Measurements from ENCODE around the gene GALNTL6.

The GALNTL6 gene

DNA sequence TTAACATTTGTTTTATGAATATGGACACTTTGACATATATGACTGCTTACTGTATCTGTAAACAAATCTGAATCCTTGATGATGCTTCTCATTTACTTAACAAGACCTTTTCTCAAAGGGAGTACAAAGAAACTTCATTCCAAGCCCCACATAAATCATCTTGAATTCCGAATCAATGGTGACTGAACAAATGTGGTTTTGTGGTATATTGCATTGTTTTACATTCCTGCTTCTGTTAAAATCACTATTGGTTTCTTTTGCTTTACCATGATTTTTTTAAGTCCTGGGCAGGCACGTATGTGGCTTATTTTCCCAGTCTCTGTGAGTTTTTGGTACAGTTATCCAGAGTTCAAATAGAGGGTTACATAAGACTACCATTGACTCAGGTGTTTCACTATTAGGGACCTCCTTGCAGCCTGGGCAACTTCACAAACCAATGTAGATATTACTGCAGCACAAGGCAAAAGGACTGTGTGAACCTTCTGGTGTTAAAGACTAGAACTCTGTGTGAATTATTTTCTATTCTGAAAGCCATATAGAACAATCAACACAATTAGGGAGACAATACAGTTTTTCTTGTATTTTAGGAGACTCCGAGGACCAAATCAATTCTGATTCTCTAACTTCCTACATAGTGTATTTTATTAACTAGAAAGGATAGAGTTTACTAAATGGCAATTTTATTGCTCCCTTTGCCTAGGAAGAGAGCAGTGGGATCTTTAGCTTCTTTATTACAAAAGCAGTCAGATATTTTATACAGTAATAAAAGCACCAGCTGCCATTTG lies 196.4 kb downstream of the GALNTL6 start:
- no peak for DNase-seq

DNA sequence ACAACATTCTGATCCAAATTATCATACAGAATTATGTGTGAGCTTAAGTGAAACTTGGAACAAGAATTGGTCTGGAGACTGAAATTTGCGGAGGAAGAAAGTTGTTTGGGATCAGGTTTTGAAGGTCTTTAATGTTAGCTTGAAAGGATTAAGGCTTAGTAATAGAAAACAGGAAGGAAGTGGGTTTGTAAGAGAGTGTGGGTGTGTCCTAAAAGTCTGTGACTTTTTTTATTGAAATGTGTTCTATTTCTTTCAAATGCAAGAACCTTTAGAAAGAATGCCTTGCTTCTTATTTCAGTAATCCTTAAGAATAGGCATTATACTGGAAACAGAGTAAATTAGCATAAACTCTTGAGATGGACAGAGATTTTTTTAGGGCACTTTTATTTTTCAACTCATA lies 198.0 kb downstream of the GALNTL6 start:
- DNase-seq: no peak

DNA sequence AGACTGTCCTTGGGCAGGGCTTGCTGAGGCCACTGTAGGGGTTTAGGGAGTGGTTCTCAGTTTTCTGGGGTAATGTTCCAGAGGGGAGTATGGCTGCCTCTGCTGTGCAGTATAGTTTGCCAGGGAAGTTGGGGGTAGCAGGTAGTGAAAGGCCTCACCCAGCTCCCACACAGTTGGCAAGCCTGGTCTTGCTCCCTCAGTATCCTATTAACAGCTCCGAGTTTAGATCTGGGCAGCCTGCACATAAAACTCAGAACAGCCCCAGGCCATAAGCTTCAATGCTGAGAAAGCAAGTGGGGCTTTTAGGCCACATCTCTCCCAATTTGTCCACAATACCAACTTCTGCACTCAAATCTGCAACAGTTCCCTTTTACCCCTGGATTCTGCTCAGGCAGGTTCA lies 205.2 kb downstream of the GALNTL6 start:
- no peak for DNase-seq

DNA sequence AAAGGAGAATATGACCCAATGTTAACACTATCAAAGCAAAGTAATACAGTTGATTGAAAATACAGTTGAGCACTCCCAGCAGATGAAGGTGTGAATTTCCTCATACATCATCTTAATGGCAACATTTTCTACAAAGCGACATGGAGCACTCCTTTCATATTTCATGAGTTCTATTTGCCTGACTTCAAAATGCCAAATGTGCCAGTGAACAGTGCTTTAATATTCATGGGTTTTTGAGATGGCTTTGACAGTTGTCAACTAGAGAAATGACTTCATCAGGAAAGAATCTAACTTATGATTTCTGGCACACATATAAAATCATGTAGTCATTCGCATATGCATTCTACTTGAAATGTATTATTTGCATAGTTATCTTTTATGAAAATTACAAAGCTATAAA lies 222.4 kb downstream of the GALNTL6 start:
- DNase-seq: no peak

DNA sequence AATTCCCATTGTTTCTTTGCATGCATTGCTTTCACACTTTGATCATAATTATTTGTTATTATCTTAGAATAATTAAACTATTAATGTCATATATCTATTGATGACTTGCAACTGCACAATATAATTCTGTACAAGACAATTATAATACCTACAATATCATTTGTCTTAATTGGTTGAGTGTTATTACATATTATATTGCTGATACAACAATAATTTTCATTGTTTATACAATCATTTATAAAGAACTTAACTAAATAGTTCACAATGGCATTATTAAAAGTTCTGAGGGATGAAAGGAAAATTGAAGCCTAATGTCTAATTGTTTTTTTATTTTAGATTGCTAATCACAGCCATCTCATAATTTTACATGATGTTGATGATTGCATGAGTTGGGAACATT lies 227.6 kb downstream of the GALNTL6 start:
- no peak for DNase-seq

DNA sequence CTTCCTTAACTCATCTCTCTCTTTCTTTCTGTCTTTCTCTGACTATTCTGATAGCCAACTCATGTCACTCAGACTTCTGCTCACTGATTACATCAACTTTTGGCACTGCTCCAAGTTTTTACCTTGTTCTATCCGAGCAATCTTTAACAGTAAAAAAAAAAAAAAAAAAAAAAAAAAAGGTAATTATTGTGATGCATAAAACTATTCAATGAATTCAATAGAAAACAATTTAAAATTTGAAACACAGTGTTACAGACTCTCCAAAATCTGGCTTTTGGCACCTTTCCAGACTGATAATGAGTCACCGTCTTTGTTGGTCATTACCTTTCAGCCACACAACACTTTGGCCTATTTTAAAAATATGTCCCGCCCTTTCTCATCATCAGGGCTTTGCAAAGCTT lies 229.5 kb downstream of the GALNTL6 start:
- DNase-seq: no peak

DNA sequence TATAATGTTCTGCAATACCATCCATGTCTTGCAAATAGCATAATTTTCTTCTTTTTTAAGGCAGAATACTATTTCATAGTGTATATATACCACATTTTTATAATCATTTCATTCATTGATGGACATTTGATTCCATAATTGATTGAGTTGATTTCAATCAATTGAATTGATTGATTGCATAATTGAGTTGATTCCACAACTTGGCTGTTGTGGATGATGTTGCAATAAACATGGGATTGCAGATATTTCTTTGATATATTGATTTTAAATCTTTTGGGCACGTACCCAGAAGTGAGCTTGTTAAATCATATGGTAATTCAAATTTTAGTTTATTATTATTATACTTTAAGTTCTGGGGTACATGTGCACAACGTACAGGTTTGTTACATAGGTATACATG lies 232.8 kb downstream of the GALNTL6 start:
- DNase-seq: no peak

DNA sequence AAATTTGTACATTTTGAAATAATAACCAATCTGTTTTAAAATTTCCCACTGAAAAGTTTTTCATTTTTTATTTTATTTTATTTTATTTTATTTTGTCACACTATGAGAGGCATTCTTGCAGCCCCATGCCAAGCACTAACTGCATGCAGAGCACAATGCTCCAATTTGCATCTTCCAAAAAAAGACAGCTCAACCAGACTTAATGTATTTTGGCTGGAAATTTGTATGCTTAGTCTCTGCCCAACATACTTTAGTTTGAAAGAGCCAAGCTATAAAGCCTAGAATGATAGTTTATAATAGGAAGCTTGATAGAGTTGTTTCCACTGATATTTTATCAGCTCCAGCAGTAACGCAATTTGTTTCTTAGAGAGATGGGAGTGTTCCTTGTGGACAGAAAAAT lies 235.5 kb downstream of the GALNTL6 start:
- DNase-seq: no peak

DNA sequence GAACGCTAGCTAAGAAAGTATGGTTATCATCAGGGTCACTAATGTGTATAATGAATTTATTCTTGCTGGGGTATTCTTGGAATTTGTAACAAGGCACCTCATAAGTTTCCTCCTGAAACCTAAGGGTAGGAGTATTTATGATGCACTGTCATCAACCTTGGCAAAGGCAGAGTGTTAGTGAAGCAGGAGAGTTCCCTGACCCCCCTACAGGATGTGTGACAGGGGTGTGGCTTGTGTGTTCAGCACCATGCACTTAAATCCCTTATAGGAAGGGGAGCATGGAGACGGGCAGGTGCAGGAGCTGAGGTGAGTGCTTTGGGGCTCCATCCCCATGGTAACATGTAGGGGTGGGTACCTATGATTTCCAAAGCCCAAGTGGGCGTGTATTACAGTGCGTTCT lies 237.7 kb downstream of the GALNTL6 start:
- DNase-seq: no peak

DNA sequence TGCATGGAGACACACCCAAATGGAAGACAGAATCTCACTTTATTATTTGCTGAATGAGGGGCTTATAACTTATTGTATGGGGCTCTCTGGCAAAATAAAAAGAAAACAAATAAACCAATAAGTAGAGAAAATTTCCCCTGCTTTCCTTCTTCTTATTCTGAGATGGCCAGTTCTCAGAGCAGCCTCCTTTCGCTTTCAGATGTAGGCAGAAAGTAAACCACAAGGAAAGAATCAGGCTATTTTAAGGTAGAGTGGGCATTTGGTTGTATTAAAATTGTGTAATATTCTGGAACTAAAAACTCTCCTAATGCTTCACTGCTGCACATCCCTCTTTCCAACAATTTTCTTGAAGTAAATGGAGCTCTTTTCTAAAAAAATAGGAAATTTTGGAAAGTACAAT lies 241.8 kb downstream of the GALNTL6 start:
- DNase-seq: no peak

DNA sequence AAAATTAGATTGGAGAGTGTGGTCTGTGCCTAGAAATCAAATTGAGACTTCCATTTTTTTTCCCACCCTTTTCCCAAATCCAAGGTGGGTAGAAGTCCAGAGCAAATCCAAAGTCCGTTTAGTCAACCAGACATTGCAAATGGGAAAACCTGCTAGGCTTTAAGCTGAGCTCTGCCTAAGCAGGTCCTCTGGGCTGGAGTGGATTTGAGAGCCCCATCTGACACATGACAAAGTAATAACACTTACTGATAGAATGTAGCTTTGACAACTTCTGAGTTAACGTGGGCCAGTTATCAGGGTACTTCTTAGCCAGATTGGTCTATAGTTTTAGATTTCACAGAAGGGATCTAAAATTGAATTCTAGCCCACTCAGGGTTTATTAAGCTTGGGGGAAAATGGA lies 242.3 kb downstream of the GALNTL6 start:
- no peak for DNase-seq

DNA sequence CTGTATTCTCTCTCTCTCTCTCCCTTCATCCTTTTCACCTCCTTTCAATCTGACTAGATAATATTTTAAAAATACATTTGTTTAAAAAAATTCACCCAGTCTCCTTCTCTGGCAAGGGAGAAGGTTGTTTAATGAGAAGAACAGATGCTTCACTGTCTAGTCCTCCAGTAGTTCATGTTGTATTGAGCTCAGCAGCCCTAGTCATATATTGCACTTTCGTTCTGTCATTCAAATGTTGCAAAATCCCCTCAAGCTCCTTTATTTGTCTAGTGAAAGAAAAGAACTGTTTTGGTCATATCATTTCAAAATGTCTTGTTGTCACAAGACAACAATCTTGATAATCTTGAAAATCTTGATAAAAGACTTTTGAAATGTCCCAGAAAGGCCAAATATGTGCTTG lies 248.0 kb downstream of the GALNTL6 start:
- DNase-seq: no peak

DNA sequence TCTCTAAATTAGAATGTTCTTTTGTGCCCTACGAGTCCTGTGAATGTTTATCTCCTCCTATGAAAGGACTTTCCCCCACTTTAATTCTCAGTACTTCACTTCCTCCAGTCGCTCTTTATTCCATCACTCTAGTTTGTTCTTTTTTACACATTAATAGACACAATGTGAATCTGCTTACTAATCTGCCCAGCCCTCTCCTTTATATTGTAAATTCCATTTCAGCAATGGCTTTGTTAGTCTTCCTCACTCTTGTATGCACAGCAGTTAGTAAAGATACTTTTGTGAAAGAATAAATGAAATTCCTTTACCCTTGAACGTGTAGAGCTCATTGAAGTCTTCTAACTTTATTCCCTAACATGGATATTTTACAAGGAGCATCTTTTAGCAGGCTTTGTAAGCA lies 255.3 kb downstream of the GALNTL6 start:
- no peak for DNase-seq

DNA sequence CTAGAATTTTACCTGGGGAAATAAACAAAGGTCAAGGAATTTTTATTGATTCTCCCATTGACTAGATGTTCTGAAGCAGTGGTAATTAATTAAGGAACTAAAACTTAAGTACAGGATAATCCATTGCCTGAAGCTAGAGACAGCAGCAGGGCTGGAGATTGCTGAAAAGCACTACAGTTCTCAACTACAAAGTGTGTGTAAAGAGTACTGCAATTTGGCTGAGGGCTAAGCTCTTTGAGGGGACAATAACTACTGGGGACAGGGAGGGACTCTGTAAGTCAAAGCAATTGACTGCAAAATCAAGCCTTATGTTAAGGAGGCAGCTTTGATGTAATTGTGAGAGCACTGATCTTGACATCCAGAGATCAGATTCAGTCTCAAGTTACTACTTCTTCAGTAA lies 260.4 kb downstream of the GALNTL6 start:
- DNase-seq: no peak

DNA sequence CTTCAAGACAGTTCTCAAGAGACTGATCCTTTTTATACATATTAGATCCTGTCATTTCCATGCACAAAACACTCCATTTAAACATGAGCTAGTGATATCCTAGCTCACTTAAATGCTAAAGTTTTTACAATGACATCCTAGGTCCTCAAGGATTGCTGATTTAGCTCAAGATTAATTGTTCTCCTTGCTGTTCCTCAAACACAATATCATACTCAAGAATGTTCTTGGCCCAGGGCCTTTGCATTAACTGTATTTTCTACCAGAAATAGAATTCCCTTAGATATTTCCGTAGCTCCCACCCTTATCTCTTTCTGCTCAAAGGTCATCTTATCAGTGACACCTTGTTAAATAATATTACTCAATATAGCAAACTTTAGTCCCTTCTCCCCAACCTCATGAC lies 270.1 kb downstream of the GALNTL6 start:
- no peak for DNase-seq

DNA sequence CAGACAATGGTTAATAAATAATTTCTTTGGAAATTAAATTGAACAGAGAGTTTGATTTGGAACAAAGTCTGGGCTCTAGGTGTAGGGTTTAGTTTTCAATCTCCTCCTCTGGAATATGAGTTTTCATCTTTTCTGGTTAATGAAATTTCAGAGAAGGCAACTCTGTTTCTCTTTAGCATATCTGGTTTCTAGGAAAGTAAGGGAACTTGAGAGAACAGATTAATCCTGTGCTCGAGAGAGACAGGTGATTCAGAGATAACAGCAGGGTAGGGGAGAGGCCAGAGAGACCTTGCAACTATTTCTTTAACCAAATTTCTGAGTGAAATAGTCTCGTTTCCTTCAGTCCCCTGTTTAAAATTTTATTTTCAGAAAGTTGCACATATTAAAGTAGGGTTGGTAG lies 275.4 kb downstream of the GALNTL6 start:
- no peak for DNase-seq

DNA sequence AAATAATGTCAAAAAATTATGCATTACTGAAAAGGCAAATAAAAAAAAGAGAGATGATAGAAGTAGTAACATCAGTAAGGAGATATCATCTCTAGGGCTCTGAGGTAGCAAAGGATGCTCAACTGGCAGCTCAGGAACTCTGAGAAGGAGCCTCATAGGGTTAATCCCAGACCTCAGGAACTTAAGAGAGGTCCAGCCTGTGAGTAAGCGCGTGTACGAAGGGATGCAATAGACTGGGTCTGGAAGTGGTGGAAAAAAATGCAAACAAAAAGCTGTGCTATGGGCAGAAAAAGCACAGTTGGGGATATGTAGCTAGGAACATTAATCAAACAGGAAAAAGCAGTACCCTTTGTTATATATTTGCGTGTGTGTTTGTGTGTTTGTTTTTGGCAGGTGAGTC lies 282.0 kb downstream of the GALNTL6 start:
- DNase-seq: no peak

DNA sequence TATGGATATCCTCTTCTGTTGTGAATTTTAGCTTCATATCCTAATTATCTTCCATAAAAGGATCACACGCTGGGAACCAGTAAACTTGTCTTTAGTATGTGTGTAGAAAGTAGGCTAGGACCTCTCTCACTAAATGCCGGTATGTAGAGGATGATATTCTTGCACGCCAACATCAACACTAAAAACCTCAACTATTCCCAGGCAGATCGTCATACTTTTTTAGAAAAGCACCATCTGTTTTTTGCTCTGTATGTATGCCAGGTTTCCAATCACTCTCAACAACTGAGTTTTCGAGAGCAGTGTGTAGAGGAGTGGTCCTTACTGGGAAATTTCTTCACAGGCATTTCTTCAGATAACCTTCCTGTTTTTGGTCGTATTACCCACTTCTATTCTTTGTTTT lies 283.6 kb downstream of the GALNTL6 start:
- DNase-seq: no peak

DNA sequence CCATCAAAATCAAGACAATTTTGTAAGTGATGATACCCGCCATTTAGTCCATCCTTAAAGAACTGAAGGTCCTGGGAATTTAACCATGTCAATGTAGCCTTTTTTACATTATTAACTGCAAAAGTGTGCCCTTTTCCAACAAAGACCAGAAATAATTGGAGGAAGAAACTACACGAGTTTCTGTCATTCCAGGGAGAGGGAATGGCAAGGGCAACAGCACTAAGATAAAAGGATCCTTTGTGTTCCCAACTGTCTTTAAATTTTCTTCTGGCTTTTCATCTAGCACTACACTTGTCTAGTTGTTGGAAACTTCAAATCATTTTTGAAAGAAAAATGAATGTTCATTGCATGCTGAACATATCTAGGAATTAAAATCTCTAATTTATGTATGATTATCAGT lies 286.2 kb downstream of the GALNTL6 start:
- DNase-seq: no peak

DNA sequence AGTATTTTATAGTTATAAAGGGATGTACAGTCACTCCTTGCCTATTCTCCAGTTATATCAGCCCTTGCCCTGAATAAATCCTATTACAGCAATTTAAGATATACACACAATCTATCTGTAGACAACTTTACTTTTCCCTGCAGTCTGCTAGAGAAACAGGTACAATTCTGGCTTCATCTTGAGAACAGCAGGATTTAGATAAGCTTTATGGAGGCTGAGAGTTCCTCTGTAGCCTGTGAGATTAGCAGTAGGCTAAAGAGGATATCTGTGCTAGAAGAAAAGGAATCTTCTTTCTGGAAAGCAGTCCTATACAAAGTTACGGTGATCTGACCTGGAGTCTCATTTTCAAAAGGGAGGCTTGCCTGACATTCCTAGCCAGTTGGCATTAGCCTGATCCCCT lies 290.3 kb downstream of the GALNTL6 start:
- DNase-seq: no peak

DNA sequence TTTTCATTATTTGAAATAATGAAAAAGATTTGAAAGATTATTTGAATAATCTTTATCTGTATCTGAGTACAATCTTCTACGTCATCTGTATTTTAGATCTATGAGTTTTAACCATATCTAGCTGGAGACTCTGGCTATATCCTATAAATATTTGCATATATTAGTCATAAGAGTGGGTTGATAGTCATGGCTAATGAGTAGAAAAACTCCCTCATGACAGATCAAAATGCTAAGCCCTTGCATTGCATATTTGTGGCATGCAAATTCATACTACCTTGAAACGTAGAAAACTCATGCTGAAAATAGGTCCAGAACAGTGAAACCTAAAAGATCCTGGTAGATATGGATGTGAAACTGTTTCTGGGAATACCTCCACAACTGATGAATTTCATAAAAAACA lies 291.3 kb downstream of the GALNTL6 start:
- DNase-seq: no peak

DNA sequence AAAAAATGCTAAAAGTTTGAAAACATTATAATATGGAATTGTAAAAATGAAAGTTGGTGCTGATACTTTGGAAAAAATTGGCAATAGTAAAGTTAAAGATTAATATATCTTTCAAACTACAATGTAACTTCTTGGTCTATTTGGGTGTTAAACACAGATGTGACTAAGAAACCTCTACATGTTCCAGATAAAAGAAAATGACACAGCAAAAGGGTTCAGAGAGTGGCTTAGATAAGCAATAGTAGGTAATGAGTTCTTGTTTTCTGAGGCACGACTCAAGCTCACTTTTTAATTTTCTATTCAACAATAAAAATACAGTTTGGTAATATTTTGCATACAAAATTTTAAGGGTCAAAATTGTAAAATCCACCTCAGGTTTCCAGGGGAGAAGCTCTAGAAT lies 292.7 kb downstream of the GALNTL6 start:
- DNase-seq: no peak

DNA sequence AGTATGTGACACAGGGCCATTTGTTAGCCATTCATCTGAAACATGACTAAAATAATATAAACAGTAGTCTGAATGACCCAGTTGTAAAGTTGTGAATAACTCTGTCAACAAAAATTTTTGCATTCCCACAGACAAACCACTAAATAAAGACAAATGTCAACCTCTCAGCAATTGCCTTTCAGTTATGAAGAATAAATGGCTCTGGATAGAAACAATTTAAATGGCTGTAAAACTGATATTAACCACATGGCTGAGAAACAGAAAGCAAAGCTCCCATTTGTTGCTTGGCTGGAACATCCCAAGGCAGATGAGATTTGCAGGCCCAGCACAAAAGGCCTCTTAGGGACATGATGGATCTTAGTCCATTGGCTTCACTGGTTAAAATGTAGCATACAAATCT lies 296.3 kb downstream of the GALNTL6 start:
- DNase-seq: no peak

DNA sequence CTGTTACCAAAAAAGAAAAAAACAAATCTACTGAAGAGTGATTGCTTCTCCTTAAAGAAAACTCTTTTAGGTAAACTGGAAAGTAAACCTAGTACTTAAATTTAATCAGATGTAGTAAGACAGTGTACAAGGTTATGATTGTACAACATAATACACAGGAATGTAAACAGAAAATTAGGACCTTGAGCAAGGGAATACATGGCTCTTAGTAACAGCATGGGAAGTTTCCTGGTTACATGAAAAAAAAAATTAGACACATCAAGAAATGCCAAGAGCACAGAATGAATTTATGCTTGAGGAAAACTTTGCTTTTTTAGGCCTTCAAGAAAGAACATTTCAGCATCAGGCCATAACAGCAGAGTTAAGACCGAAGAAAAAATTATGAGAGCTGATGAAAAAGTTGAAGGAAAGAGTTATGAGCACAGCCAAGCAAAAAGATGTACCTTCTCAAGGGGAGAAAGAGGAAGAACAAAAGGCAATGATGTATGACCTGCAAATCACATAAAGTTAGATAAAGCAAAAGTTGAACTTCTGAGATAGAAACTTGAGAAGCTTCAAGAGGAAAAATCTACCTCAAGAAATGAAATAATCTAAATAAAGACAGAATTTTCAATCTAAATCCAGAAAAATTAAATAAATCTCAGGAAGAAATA lies 311.6 kb downstream of the GALNTL6 start:
- no peak for DNase-seq

DNA sequence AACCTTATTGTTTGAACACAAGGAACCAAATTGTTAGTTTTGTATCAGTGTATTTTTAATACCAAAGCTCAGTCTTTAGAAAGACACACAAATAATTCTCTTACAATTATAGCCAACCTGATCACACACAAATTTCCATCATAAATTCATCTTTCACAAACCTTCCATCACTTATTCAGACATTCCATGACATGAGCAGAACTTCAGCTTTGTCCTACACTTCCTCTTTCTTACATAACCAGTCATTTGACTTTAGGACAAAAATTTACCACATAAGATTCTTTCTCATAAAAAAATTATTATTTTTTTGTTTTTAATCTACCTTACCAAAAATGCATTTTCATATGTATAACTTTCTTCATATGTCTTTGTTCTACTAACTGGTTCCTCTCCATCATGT lies 312.2 kb downstream of the GALNTL6 start:
- DNase-seq: no peak

Data from activated CD8-positive, alpha-beta memory T cell treated with anti-CD3 and anti-CD28 coated beads, Interleukin-2, amount 50 U/mL, for 4 hours (primary cell).